Transverse colon (tissue), 4 donors: ENCODE data around the gene SPEG. TPM values are rescaled to one million over a fixed set of nuclear protein-coding genes. Genes with fewer than 3 reads are reported as not detected.

Experiments
- DNase-seq: peaks from one replicate; pipeline ENCODE4 v3.0.0-alpha.2; 2019
- H3K27ac ChIP-seq, 4 donors: fragments of 200-600 bp; sonication (generic); 2 replicates each; pipeline ENCODE4 v1.5.1; 2016 to 2018; ENCODE audit warnings: inconsistent platforms in 4 of 4
- H3K27me3 ChIP-seq: fragments of 200-600 bp; sonication (generic); 2 replicates; pipeline ENCODE4 v1.5.1; 2017; ENCODE audit warnings: inconsistent platforms
- H3K36me3 ChIP-seq, 4 donors: fragments of 200-600 bp; sonication (generic); 2 replicates each; pipeline ENCODE4 v1.5.1; 2017 to 2019; ENCODE audit warnings: inconsistent platforms in 4 of 4
- H3K4me1 ChIP-seq, 4 donors: fragments of 200-600 bp; sonication (generic); 2 replicates each; pipeline ENCODE4 v1.5.1; 2017 to 2020; ENCODE audit warnings: inconsistent platforms in 4 of 4
- H3K4me3 ChIP-seq, 4 donors: fragments of 200-600 bp; sonication (generic); 1 replicate in 1 of 4; 2 replicates in 3 of 4; pipeline versions ENCODE4 v1.5.1 to v1.6.1; 2017 to 2019; ENCODE audit warnings: inconsistent platforms in 4 of 4
- H3K9me3 ChIP-seq, 2 donors: fragments of 200-600 bp; sonication (generic); 2 replicates each; pipeline ENCODE4 v1.5.1; 2017 to 2019; ENCODE audit warnings: inconsistent platforms in 2 of 2
- CTCF ChIP-seq, 5 experiments: fragments of 200-600 bp in 3 of 5; fragments of 450-650 bp in 2 of 5; sonication (generic) in 3 of 5; IDR thresholded peaks; 1 replicate in 2 of 5; 2 replicates in 3 of 5; pipeline ENCODE4 v1.5.1; 2016 to 2017; ENCODE audit warnings: antibody characterized with exemption in 5 of 5, inconsistent platforms in 3 of 5, mild to moderate bottlenecking in 2 of 5, moderate library complexity in 1 of 5
- EP300 ChIP-seq: sonication (generic); formaldehyde crosslinking; IDR thresholded peaks from one replicate; pipeline ENCODE4 v1.6.1; 2017; ENCODE audit warnings: antibody characterized with exemption, low read depth
- POLR2A ChIP-seq: fragments of 450-650 bp; IDR thresholded peaks from one replicate; pipeline ENCODE4 v1.6.1; 2016; ENCODE audit warnings: antibody characterized with exemption, mild to moderate bottlenecking, moderate library complexity
- POLR2AphosphoS5 ChIP-seq, 3 donors: sonication (generic); formaldehyde crosslinking; IDR thresholded peaks; one replicate each; pipeline ENCODE4 v1.6.1; 2016; ENCODE audit warnings: antibody characterized with exemption in 3 of 3
- WGBS, 2 donors: methylation state at CpG; one replicate each; pipeline ENCODE4 v1.1.5; 2018; ENCODE audit warnings: low coverage in 1 of 2; 5-methylcytosine and 5-hydroxymethylcytosine counted together
- in situ Hi-C, 4 donors: fragments of 200-750 bp; cut with MboI; loops; one replicate each; pipeline versions ENCODE4 v1.15.0 to v1.15.1; 2017; ENCODE audit warnings: low sequenced_read_pairs in 3 of 4, low pct_ligation_motif_present in 1 of 4, low pct_unique_long_range_greater_than_20kb in 1 of 4
- intact Hi-C: fragments of 100-400 bp; cut with DNase I; formaldehyde crosslinking; loops from one replicate; pipeline ENCODE4 v1.15.1; 2023; ENCODE audit warnings: low total_unique reads
- total RNA-seq, 4 donors: library from RNA; depleted of rRNA; stranded (reverse); fragments of >200 nt; gene quantifications; one replicate each; pipeline ENCODE4 v1.1.0, GENCODE V29; 2016

Gene SPEG
- total RNA-seq, 4 donors from 2014 or later, result 26.5 to 95.8 (median 48.5) TPM

GRCh38 chr2:219542931-219543595, 108.4 kb downstream of the SPEG start:
- DNase-seq, result peak; percentile 41
- Histone ChIP-seq H3K36me3 (peaks cover 0 to 4% (median 0%) of the 10 kb centered on the region in 4 donors), H3K27ac (peak overlapping the region; percentile 92 to 97 (median 94)), H3K4me3 (peak overlapping the region; percentile 46 to 82 (median 74)), H3K9me3 (no peaks in the 10 kb centered on the region), H3K4me1 (peaks cover 11 to 30% (median 22%) of the 10 kb centered on the region in 4 donors), H3K27me3 (no peaks in the 10 kb centered on the region)
- no peak for TF ChIP-seq POLR2AphosphoS5 (IDR thresholded peaks at IDR 0.05)
- TF ChIP-seq CTCF (IDR thresholded peaks at IDR 0.05), result peak in 1 of 5 experiments; percentile 6
- no peak for TF ChIP-seq EP300
- TF ChIP-seq POLR2A, result no peak
- WGBS, 2 donors, result 1% methylated on average over 56 of the region's 66 CpGs; no CpG with 5 or more reads in 1 of the 2 donors
- intact Hi-C loops, result no loop called here
- in situ Hi-C loops, result no loop called here

DNA sequence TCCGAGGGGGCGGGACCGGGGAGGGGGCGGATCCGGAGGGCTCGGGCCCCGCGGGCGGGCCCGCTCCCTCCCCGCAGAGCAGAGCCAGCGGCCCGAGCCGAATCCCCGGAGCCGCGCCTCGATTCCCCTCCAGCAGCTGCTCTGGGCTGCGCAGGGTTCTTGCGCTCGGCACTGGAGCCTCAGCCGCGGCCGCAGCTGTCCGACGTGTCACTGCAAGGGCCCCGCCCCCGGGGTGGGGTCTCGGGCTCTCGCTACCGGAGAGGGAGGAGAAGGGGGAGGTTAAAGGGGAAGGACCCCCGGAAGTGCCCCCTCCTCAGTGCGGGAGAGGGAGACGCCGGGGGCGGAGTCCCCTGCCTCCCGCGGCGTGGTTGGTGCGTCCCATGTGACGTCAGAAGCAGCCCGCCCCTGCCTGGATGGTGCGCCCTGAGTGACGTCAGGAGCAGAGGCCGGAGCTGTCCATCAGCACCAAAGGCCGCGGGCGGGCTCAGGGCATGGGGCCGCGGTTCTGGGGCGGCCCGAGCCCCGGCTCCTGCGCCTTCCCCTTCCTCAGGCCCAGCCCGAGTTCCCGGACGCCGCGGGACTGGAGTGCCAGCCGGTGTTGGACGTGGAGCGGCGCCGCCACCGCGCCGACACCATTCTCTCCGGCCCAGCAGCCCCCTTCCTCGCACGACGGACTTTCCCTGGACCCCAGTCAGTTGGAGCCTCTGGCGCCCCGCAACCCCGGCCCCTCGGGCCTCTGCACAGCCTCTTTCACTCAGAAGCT, 109.1 kb downstream of the SPEG start, which contains the start of the genes CHPF and TMEM198:
Gene CHPF, minus strand, starts transcription at position 214 of the 763 bp plus-strand sequence. CDS start 271 bp downstream, outside the sequence.
Gene TMEM198, plus strand, starts transcription at position 433 of the 763 bp plus-strand sequence. CDS start 700 bp downstream, outside the sequence.
- H3K36me3 ChIP-seq, result peaks cover 0 to 4% (median 0%) of the 10 kb centered on the region in 4 donors
- WGBS, 2 donors, result 3% methylated on average over 49 of the region's 75 CpGs; no CpG with 5 or more reads in 1 of the 2 donors
- intact Hi-C loops (no loop called here), in situ Hi-C loops (no loop called here)
- H3K4me1 ChIP-seq, result peaks cover 11 to 30% (median 22%) of the 10 kb centered on the region in 4 donors
- peak; percentile 98 for DNase-seq
- H3K27ac ChIP-seq, result peak within 1 kb of the TSS; percentile 92 to 97 (median 94)
- H3K27me3 ChIP-seq, result no peaks in the 10 kb centered on the region
- TF ChIP-seq EP300, result no peak
- peak; percentile 72 for TF ChIP-seq POLR2A
- peak; percentile 53 to 79 (median 78) for TF ChIP-seq POLR2AphosphoS5 (IDR thresholded peaks at IDR 0.05)
- no peaks in the 10 kb centered on the region for H3K9me3 ChIP-seq
- peak within 1 kb of the TSS; percentile 46 to 82 (median 74) for H3K4me3 ChIP-seq

- peak overlapping the region in 3 of 4 donors; percentile 92 to 94 (median 94) for H3K27ac ChIP-seq
Measured at GRCh38 chr2:219544567-219544966, 109.9 kb downstream of the SPEG start.

More at GRCh38 chr2:219544567-219544966, 109.9 kb downstream of the SPEG start:
- TF ChIP-seq POLR2A, result no peak
- TF ChIP-seq EP300, result no peak
- TF ChIP-seq POLR2AphosphoS5 (IDR thresholded peaks at IDR 0.05), result no peak
- no peak for TF ChIP-seq CTCF (IDR thresholded peaks at IDR 0.05)
- no peaks in the 10 kb centered on the region for H3K9me3 ChIP-seq
- H3K36me3 ChIP-seq, result peaks cover 0 to 3% (median 0%) of the 10 kb centered on the region in 4 donors
- no peak for DNase-seq
- H3K4me1 ChIP-seq, result peaks cover 11 to 30% (median 22%) of the 10 kb centered on the region in 4 donors
- in situ Hi-C loops, result no loop called here
- peak overlapping the region in 1 of 4 donors; percentile 75 for H3K4me3 ChIP-seq
- no peaks in the 10 kb centered on the region for H3K27me3 ChIP-seq
- 54 to 100% methylated on average over 1 to 9 of the region's 9 CpGs for WGBS, 2 donors
- intact Hi-C loops, result no loop called here
